Measurements from ENCODE around the gene H19.

Gene H19

DNA sequence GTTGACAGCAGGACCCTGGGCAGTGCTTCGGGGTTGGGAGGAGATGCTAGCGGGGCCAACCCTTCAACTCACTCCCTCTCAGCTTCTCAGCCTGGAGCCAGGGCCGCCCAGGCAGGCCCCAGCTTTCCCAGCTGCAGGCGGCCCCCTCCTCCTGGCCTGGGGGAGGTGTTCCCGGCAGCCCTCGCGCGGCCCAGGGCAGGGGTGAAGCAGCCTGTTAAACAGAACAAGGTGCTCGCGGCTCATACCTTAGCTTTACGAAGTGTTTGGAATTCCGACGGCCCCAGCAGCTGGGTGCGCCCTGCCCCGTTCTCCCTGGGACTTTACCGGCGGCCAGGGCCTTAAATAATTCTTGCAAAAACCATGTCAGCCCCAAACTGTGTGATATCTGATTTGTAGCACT, 33.3 kb downstream of the H19 start:
- TF ChIP-seq, protein P1, sequence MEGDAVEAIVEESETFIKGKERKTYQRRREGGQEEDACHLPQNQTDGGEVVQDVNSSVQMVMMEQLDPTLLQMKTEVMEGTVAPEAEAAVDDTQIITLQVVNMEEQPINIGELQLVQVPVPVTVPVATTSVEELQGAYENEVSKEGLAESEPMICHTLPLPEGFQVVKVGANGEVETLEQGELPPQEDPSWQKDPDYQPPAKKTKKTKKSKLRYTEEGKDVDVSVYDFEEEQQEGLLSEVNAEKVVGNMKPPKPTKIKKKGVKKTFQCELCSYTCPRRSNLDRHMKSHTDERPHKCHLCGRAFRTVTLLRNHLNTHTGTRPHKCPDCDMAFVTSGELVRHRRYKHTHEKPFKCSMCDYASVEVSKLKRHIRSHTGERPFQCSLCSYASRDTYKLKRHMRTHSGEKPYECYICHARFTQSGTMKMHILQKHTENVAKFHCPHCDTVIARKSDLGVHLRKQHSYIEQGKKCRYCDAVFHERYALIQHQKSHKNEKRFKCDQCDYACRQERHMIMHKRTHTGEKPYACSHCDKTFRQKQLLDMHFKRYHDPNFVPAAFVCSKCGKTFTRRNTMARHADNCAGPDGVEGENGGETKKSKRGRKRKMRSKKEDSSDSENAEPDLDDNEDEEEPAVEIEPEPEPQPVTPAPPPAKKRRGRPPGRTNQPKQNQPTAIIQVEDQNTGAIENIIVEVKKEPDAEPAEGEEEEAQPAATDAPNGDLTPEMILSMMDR (IDR thresholded peaks at IDR 0.05; ENCODE audit: insufficient read depth, low read depth, low read length, missing control alignments) = no peak
- DNase-seq (ENCODE audit: low read depth) = no peak
- no peak overlapping the region for H3K4me3 ChIP-seq (ENCODE audit: low read length)

- H3K4me3 ChIP-seq (ENCODE audit: low read length) = no peak overlapping the region
- no peak for DNase-seq (ENCODE audit: low read depth)
- TF ChIP-seq, protein P1 (IDR thresholded peaks at IDR 0.05; ENCODE audit: insufficient read depth, low read depth, low read length, missing control alignments) = no peak
These were observed 33.8 kb downstream of the H19 start for GRCh38 chr11:1963864-1964263.

GRCh38 chr11:1959786-1960185, 37.9 kb downstream of the H19 start:
- DNase-seq (ENCODE audit: low read depth) = no peak
- no peak overlapping the region for H3K4me3 ChIP-seq (ENCODE audit: low read length)
- TF ChIP-seq, protein P1 (IDR thresholded peaks at IDR 0.05; ENCODE audit: insufficient read depth, low read depth, low read length, missing control alignments) = no peak

DNA sequence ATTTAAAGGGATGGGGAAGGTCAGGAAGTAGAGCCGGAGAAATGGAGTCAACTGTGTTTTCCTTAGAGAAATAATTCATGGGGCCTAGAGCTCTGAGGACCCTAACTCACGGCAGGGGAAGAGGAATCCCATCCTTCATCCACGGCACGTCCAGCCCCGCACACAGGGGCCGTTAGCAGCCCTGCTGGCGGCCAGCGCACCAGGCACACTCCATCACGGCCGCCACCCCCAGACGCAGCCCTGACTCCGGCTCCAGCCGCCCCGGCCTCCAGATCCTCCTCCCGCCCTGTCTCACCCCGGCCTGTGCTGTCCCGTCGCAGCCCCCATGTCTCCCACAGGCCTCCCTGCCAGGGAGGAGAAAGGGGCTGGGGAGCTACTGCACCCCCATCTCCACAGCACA, 39.3 kb downstream of the H19 start:
- TF ChIP-seq, protein P1 (IDR thresholded peaks at IDR 0.05; ENCODE audit: insufficient read depth, low read depth, low read length, missing control alignments) = no peak
- no peak for DNase-seq (ENCODE audit: low read depth)
- H3K4me3 ChIP-seq (ENCODE audit: low read length) = no peak overlapping the region

- TF ChIP-seq, protein P1 (IDR thresholded peaks at IDR 0.05; ENCODE audit: insufficient read depth, low read depth, low read length, missing control alignments) = no peak
- no peak overlapping the region for H3K4me3 ChIP-seq (ENCODE audit: low read length)
- DNase-seq (ENCODE audit: low read depth) = no peak
These were observed 44.0 kb downstream of the H19 start for GRCh38 chr11:1953489-1954266.

DNA sequence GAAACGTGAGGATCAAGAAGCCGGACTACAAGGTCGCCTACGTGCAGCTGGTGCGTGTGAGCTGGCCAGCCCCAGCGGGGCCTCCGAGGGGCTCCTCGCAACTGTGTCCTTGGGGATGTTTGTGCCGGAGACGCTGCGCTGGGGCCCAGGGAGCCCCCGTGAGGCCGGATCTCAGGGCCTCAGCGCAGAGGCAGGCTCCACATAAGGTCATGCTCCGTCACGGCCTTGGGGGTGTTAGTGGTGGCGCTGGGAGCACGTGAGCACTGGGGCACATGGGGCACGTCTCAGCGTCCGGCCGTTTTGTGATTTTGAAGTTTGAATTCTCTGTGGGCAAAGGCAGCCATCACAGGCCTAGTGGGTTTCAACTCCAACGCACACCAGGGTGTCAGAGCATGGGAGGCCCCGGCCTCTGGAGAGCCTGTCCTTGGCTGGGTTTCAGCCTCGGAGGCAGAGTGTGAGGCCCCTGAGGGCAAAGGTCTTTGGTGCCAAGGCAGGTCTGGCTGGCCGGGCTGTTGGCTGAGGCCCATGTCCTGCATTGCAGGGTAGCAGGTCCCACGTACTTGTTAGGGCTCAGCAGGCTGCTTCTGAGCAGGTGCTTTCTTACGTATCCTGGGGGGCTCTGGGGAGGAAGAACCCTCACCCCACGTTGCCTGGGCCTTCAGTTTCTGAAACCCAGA, 44.7 kb downstream of the H19 start:
- no peak overlapping the region for H3K4me3 ChIP-seq (ENCODE audit: low read length)
- no peak for DNase-seq (ENCODE audit: low read depth)
- TF ChIP-seq, protein P1 (IDR thresholded peaks at IDR 0.05; ENCODE audit: insufficient read depth, low read depth, low read length, missing control alignments) = no peak
